Progenitor cell of endocrine pancreas (in vitro differentiated cells): ENCODE results near the gene COL15A1. TPM values are rescaled to one million over a fixed set of nuclear protein-coding genes. Genes with fewer than 3 reads are reported as not detected.

ENCODE experiments used
- DNase-seq: peaks from one replicate; pipeline ENCODE4 v3.0.0; 2021; ENCODE audit warnings: low spot score; ENCODE audit not compliant: unreplicated experiment
- H3K27ac Mint-ChIP-seq: 2 replicates; pipeline ENCODE4 v1.8.0; 2021; ENCODE audit warnings: mild to moderate bottlenecking, moderate library complexity, mixed read lengths
- H3K27me3 Mint-ChIP-seq: 2 replicates; pipeline ENCODE4 v1.8.0; 2021; ENCODE audit warnings: mixed read lengths
- H3K36me3 Mint-ChIP-seq: 2 replicates; pipeline ENCODE4 v1.8.0; 2022; ENCODE audit warnings: mixed read lengths; ENCODE audit not compliant: insufficient read depth
- H3K4me1 Mint-ChIP-seq: 2 replicates; pipeline ENCODE4 v1.8.0; 2021; ENCODE audit warnings: low read depth, mixed read lengths
- H3K4me3 Mint-ChIP-seq: 2 replicates; pipeline ENCODE4 v1.8.0; 2021; ENCODE audit warnings: low read depth, mild to moderate bottlenecking, moderate library complexity, mixed read lengths
- H3K9me3 Mint-ChIP-seq: 2 replicates; pipeline ENCODE4 v1.8.0; 2021; ENCODE audit warnings: low read depth, mixed read lengths
- CTCF ChIP-seq: fragments of 200-600 bp; sonication (generic); IDR thresholded peaks from one replicate; pipeline ENCODE4 v1.5.0; 2021; ENCODE audit warnings: antibody characterized with exemption, mild to moderate bottlenecking; ENCODE audit not compliant: unreplicated experiment
- total RNA-seq: library from RNA; stranded (reverse); gene quantifications from 2 replicates; pipeline ENCODE4 v1.2.1, GENCODE V29; 2021

Gene COL15A1
- total RNA-seq, 1 donor from 2014 or later, result not detected

DNA sequence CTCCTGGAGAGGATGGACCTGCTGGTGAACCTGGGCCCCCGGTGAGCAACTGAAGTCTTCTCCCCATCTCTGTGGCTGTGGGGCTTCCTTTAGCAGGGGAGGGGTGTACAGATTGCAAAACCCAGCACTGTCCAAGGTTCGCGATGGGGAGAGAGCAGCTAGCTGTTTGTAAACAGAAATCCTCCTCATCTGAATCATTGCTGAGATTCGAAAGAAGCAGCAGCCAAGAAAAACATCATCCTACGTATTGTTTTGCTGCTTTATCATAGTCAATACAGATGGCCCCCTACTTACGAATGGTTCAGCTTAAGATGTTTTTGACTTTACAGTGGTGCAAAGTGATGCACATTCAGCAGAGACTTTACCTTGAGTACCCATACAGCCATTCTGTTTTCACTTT, 81.3 kb downstream of the COL15A1 start:
- Mint-ChIP-seq H3K4me1 (no peaks in the 10 kb centered on the region), H3K27me3 (peaks cover 9% of the 10 kb centered on the region), H3K4me3 (no peak overlapping the region), H3K36me3 (no peaks in the 10 kb centered on the region), H3K27ac (no peak overlapping the region), H3K9me3 (no peaks in the 10 kb centered on the region)
- no peak for TF ChIP-seq CTCF
- no peak for DNase-seq

- no peak for TF ChIP-seq CTCF
- Mint-ChIP-seq H3K9me3 (no peaks in the 10 kb centered on the region), H3K27me3 (peaks cover 14% of the 10 kb centered on the region), H3K36me3 (no peaks in the 10 kb centered on the region), H3K27ac (no peak overlapping the region), H3K4me3 (no peak overlapping the region), H3K4me1 (no peaks in the 10 kb centered on the region)
- no peak for DNase-seq
These were observed 82.0 kb downstream of the COL15A1 start for GRCh38 chr9:99025616-99026270.

GRCh38 chr9:99026271-99026955, 82.7 kb downstream of the COL15A1 start:
- DNase-seq, result no peak
- no peaks in the 10 kb centered on the region for H3K36me3 Mint-ChIP-seq
- no peak for TF ChIP-seq CTCF
- H3K4me3 Mint-ChIP-seq, result no peak overlapping the region
- no peaks in the 10 kb centered on the region for H3K4me1 Mint-ChIP-seq
- peaks cover 14% of the 10 kb centered on the region for H3K27me3 Mint-ChIP-seq
- no peak overlapping the region for H3K27ac Mint-ChIP-seq
- H3K9me3 Mint-ChIP-seq, result no peaks in the 10 kb centered on the region

DNA sequence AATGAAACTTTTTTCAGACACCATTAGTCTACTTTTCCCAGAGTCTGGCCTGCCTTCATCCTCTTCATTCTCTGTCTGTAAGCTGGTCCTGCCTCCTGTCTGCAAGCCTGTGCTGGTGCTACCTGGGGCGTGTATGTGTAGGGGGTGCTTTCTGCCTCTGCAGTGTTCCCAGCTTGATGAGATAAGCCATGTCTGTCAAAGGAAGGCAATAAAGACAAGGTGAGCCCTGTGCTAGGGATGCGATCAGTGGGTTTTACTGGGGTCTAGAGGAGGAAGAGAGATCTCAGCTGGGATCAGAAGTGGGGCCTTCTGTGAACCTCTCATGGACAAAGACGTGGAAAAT, 83.2 kb downstream of the COL15A1 start:
- no peaks in the 10 kb centered on the region for H3K9me3 Mint-ChIP-seq
- H3K27ac Mint-ChIP-seq, result no peak overlapping the region
- H3K4me1 Mint-ChIP-seq, result no peaks in the 10 kb centered on the region
- H3K4me3 Mint-ChIP-seq, result no peak overlapping the region
- no peak for DNase-seq
- H3K27me3 Mint-ChIP-seq, result peaks cover 14% of the 10 kb centered on the region
- no peaks in the 10 kb centered on the region for H3K36me3 Mint-ChIP-seq
- no peak for TF ChIP-seq CTCF

DNA sequence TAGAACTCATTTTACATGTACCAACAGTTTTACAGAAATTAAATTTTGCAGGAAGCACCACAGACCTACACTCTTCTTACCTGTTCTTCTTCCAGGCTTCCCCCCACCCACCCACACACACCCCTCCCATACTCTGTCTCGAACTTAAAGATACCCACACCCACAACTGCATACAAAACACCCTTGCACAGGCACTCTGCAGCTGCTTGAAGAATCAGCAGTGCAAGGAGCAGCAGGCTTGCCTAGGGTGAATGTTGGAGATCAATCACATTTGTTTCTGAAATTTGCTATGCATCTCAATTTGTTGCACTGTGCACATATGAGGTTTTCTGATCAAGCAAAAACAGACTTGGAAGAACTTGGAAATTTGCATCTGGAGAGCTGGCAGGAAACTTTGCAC, 83.7 kb downstream of the COL15A1 start:
- H3K9me3 Mint-ChIP-seq, result peaks cover under 1% of the 10 kb centered on the region
- H3K4me3 Mint-ChIP-seq, result no peak overlapping the region
- no peaks in the 10 kb centered on the region for H3K36me3 Mint-ChIP-seq
- H3K4me1 Mint-ChIP-seq, result no peaks in the 10 kb centered on the region
- H3K27ac Mint-ChIP-seq, result no peak overlapping the region
- TF ChIP-seq CTCF, result no peak
- H3K27me3 Mint-ChIP-seq, result peaks cover 14% of the 10 kb centered on the region
- no peak for DNase-seq
